Adrenal gland (tissue), 12 donors: Measurements from ENCODE around the gene KCNJ14. TPM values are rescaled to one million over a fixed set of nuclear protein-coding genes. Genes with fewer than 3 reads are reported as not detected.
"Not testable (repeated sequence)": the region's sequence is repeated elsewhere in the genome, so short reads cannot be mapped to it uniquely, and the experiment has no call there.

ENCODE experiments used
- DNase-seq, 7 donors: peaks; one replicate each; pipeline ENCODE4 v3.0.0-alpha.2; 2019 to 2020
- H3K27ac ChIP-seq, 5 donors: fragments of 200-600 bp; sonication (generic) in 4 of 5; 1 replicate in 3 of 5; 2 replicates in 2 of 5; pipeline versions ENCODE4 v1.5.1 to v1.8.0; 2016 to 2020; ENCODE audit warnings: mild to moderate bottlenecking in 1 of 5
- H3K27me3 ChIP-seq: fragments of 200-600 bp; 2 replicates; pipeline ENCODE4 v1.8.0; 2021
- H3K36me3 ChIP-seq, 2 donors: fragments of 200-600 bp; replicated peaks in 1 of 2; 1 replicate in 1 of 2; 2 replicates in 1 of 2; pipeline versions ENCODE4 v1.5.1 to v1.8.0; 2018 to 2022
- H3K4me1 ChIP-seq, 2 donors: fragments of 200-600 bp; replicated peaks in 1 of 2; 1 replicate in 1 of 2; 2 replicates in 1 of 2; pipeline versions ENCODE4 v1.5.1 to v1.8.0; 2018 to 2021
- H3K4me3 ChIP-seq, 4 donors: fragments of 200-600 bp; sonication (generic) in 3 of 4; one replicate each; pipeline ENCODE4 v1.5.1; 2016 to 2018
- H3K9me3 ChIP-seq, 3 donors: fragments of 200-600 bp; sonication (generic) in 1 of 3; replicated peaks in 1 of 3; 1 replicate in 2 of 3; 2 replicates in 1 of 3; pipeline versions ENCODE4 v1.5.1 to v1.8.0; 2016 to 2021
- CTCF ChIP-seq, 6 experiments: fragments of 450-650 bp in 4 of 6; fragments of 200-600 bp in 2 of 6; sonication (generic) in 1 of 6; IDR thresholded peaks; 1 replicate in 5 of 6; 2 replicates in 1 of 6; pipeline versions ENCODE4 v1.5.1 to v1.8.0; 2016 to 2021; ENCODE audit warnings: antibody characterized with exemption in 6 of 6, mild to moderate bottlenecking in 2 of 6, moderate library complexity in 1 of 6
- POLR2A ChIP-seq, 2 donors: fragments of 450-650 bp; IDR thresholded peaks; one replicate each; pipeline ENCODE4 v1.6.1; 2017; ENCODE audit warnings: antibody characterized with exemption in 2 of 2, mild to moderate bottlenecking in 2 of 2, moderate library complexity in 1 of 2
- WGBS, 4 donors: extraction: QIAGEN DNeasy Blood & Tissue Kit in 2 of 4; methylation state at CpG; one replicate each; pipeline versions ENCODE4 v1.1.5 to v1.1.7; 2013 to 2017; 5-methylcytosine and 5-hydroxymethylcytosine counted together
- intact Hi-C, 2 donors: fragments of 100-400 bp; cut with DNase I; formaldehyde crosslinking; loops; one replicate each; pipeline versions ENCODE4 v1.14.1 to v1.15.0; 2022 to 2023
- polyA plus RNA-seq, 3 donors: library from polyadenylated mRNA; stranded (reverse); fragments of 200-250 nt in 2 of 3; fragments of 350-450 nt in 1 of 3; fragmentation: Illumina TruSeq in 1 of 3; extraction: RNeasy Lipid Tissue Mini Kit (QIAGEN cat#74804) in 1 of 3; gene quantifications; one replicate each; pipeline ENCODE4 v1.2.3, GENCODE V29; 2013 to 2014
- total RNA-seq, 9 donors: library from RNA; depleted of rRNA in 4 of 9; stranded (reverse); fragments of >200 nt in 4 of 9; fragments of 120-200 nt in 1 of 9; fragmentation: NEBNext Ultra II Directional in 1 of 9; extraction: Animal tissue kit (Norgen Biotek cat#: 25700) in 1 of 9; gene quantifications; one replicate each; pipeline versions ENCODE4 v1.1.0 to v1.2.4, GENCODE V29; 2013 to 2023
- donor health status: healthy with polysubstance abuse.
- donor health status: Bipolar disorder and iron deficiency.
- donor health status: DM: yes; HTN: yes; CAD: no.
- donor health status: DM: no; HTN: no; CAD: no.
- donor health status: DM: no; HTN: no; CAD: no.
- donor health status: DM: yes; HTN: yes; CAD: no.

KCNJ14 gene
- total and polyA plus RNA-seq, 12 donors: 0.09 to 0.83 (median 0.42) TPM

GRCh38 chr19:48484247-48484893 lies 29.0 kb downstream of the KCNJ14 start:
- intact Hi-C loops: no loop called here
- Histone ChIP-seq H3K4me3 (no peak overlapping the region), H3K36me3 (no peaks in the 10 kb centered on the region), H3K4me1 (peaks cover 10 to 24% of the 10 kb centered on the region in 2 donors), H3K27me3 (no peaks in the 10 kb centered on the region), H3K27ac (no peak overlapping the region), H3K9me3 (no peaks in the 10 kb centered on the region)
- DNase-seq: no peak
- WGBS, 4 donors: 77 to 83% (median 79%) methylated on average over 16 of the region's 16 CpGs
- no peak for TF ChIP-seq CTCF (IDR thresholded peaks at IDR 0.05)
- no peak for TF ChIP-seq POLR2A (IDR thresholded peaks at IDR 0.05)

GRCh38 chr19:48484931-48485612 lies 29.7 kb downstream of the KCNJ14 start:
- 67 to 81% (median 74%) methylated on average over 21 to 37 of the region's 37 CpGs for WGBS, 4 donors
- Histone ChIP-seq H3K4me3 (no peak overlapping the region), H3K4me1 (peaks cover 10 to 24% of the 10 kb centered on the region in 2 donors), H3K9me3 (no peaks in the 10 kb centered on the region), H3K27me3 (no peaks in the 10 kb centered on the region), H3K27ac (no peak overlapping the region), H3K36me3 (no peaks in the 10 kb centered on the region)
- DNase-seq: no peak
- TF ChIP-seq POLR2A (IDR thresholded peaks at IDR 0.05) (no peak), CTCF (IDR thresholded peaks at IDR 0.05) (no peak)
- intact Hi-C loops: no loop called here

DNA sequence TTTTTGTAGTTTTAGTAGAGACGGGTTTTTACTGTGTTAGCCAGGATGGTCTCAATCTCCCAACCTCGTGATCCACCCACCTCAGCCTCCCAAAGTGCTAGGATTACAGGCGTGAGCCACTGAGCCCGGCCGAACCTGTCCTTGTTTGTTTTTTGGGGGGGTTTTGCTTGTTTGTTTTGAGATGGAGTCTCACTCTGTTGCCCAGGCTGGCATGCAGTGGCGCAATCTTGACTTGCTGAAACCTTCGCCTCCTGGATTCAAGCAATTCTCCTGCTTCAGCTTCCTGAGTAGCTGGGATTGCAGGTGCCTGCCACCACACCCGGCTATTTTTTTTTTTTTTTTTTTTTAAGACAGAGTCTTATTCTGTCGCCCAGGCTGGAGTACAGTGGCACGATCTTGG lies 31.3 kb downstream of the KCNJ14 start:
- 80 to 94% (median 84%) methylated on average over 8 to 10 of the region's 10 CpGs for WGBS, 4 donors
- intact Hi-C loops, H3K9me3 ChIP-seq: not testable (repeated sequence)

GRCh38 chr19:48487544-48487943 lies 32.2 kb downstream of the KCNJ14 start:
- 72 to 77% (median 72%) methylated on average over 5 to 6 of the region's 6 CpGs for WGBS, 4 donors
- no peaks in the 10 kb centered on the region for H3K36me3 ChIP-seq
- TF ChIP-seq POLR2A (IDR thresholded peaks at IDR 0.05) (no peak), CTCF (IDR thresholded peaks at IDR 0.05) (no peak)
- no peaks in the 10 kb centered on the region for H3K27me3 ChIP-seq
- no peak for DNase-seq
- H3K27ac ChIP-seq: no peak overlapping the region
- H3K4me1 ChIP-seq: peaks cover 9 to 16% of the 10 kb centered on the region in 2 donors
- H3K9me3 ChIP-seq: no peaks in the 10 kb centered on the region
- intact Hi-C loops: no loop called here
- H3K4me3 ChIP-seq: no peak overlapping the region

More for the DNA sequence above, 31.3 kb downstream of the KCNJ14 start:
- H3K4me1 ChIP-seq: peaks cover 16 to 23% of the 10 kb centered on the region in 2 donors
- H3K27ac ChIP-seq, DNase-seq, H3K4me3 ChIP-seq, H3K36me3 ChIP-seq, H3K27me3 ChIP-seq: not testable (repeated sequence)
